ENCODE results near the gene SAT1. TPM values are rescaled to one million over a fixed set of nuclear protein-coding genes. Genes with fewer than 3 reads are reported as not detected.

SAT1 gene
- total RNA-seq, 1 experiment from 2014 or later = 55.2 TPM

DNA sequence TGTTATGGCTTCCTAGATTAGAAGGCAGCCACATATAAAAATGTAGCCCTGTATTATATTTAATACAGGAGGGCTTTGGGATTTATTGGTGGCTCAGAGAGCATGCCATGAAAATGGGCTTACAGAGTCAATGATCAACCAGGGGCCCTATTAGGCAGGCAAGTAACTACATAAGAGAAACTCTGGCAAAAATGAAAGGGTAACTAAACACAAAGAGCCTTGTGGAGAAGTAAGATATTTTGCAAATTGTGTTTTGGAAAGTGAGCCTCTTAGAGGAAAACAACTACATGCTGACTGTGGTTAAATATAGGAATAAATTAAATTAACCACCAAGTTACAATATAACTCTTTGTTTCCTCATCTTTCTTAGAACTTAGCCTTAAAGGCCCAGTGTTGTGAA, 5.5 kb downstream of the SAT1 start:
- H4K20me1 ChIP-seq (ENCODE audit: control insufficient read depth, insufficient read depth, insufficient read length) = no peaks in the 10 kb centered on the region
- H2AK5ac ChIP-seq (ENCODE audit: insufficient read length, low read length) = no peak overlapping the region
- no peak overlapping the region for H3K14ac ChIP-seq (ENCODE audit: insufficient read depth, low read length)
- no peak overlapping the region for H3K27ac ChIP-seq (ENCODE audit: insufficient read length, low read depth, low read length)
- H3K27me3 Mint-ChIP-seq (ENCODE audit: low read depth) = no peaks in the 10 kb centered on the region
- no peak overlapping the region for H2AFZ ChIP-seq (ENCODE audit: low read length)
- H3K18ac ChIP-seq (ENCODE audit: insufficient read length, low read depth, low read length) = no peak overlapping the region
- no peak overlapping the region for H2BK15ac ChIP-seq (ENCODE audit: low read depth, low read length)
- H3K9ac ChIP-seq (ENCODE audit: extremely low read depth, insufficient read length, low read length) = no peak overlapping the region
- H3K56ac ChIP-seq (ENCODE audit: insufficient read length, low read depth, low read length) = no peak overlapping the region
- no peak overlapping the region for H2BK5ac ChIP-seq (ENCODE audit: insufficient read length, low read length)
- no peak overlapping the region for H2BK20ac ChIP-seq (ENCODE audit: low read depth, low read length, poor library complexity, severe bottlenecking)
- no peak overlapping the region for H4K8ac ChIP-seq (replicated peaks; ENCODE audit: insufficient read length, low read depth, low read length)
- peaks cover 2% of the 10 kb centered on the region for H3K23me2 ChIP-seq (ENCODE audit: insufficient read length, low read depth, low read length, poor library complexity, severe bottlenecking)
- no peak overlapping the region for H2BK120ac ChIP-seq (ENCODE audit: low read depth, low read length, poor library complexity, severe bottlenecking)
- TF ChIP-seq, protein P1, sequence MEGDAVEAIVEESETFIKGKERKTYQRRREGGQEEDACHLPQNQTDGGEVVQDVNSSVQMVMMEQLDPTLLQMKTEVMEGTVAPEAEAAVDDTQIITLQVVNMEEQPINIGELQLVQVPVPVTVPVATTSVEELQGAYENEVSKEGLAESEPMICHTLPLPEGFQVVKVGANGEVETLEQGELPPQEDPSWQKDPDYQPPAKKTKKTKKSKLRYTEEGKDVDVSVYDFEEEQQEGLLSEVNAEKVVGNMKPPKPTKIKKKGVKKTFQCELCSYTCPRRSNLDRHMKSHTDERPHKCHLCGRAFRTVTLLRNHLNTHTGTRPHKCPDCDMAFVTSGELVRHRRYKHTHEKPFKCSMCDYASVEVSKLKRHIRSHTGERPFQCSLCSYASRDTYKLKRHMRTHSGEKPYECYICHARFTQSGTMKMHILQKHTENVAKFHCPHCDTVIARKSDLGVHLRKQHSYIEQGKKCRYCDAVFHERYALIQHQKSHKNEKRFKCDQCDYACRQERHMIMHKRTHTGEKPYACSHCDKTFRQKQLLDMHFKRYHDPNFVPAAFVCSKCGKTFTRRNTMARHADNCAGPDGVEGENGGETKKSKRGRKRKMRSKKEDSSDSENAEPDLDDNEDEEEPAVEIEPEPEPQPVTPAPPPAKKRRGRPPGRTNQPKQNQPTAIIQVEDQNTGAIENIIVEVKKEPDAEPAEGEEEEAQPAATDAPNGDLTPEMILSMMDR (conservative IDR thresholded peaks at IDR 0.05) = no peak
- H4K91ac ChIP-seq (ENCODE audit: insufficient read length, low read depth, low read length) = no peak overlapping the region
- H3K4ac ChIP-seq (ENCODE audit: low read depth, low read length) = no peak overlapping the region
- H3K9me3 Mint-ChIP-seq = no peaks in the 10 kb centered on the region
- H3K4me1 Mint-ChIP-seq = peaks cover 19 to 25% of the 10 kb centered on the region in 2 experiments
- no peaks in the 10 kb centered on the region for H3K79me1 ChIP-seq (ENCODE audit: insufficient read depth, low read depth, low read length, poor library complexity, severe bottlenecking)
- no peak overlapping the region for H3K23ac ChIP-seq (ENCODE audit: insufficient read length, low read depth, low read length)
- no peak overlapping the region for H2BK12ac ChIP-seq (ENCODE audit: insufficient read length, low read depth, low read length)
- no peak overlapping the region for H3K4me3 Mint-ChIP-seq
- no peak overlapping the region for H3K4me2 ChIP-seq (ENCODE audit: insufficient read depth, insufficient read length, low read length)
- peak overlapping the region in 1 of 3 experiments; percentile 35; a peak in 1 of 7 replicates for H3K27ac Mint-ChIP-seq
- peaks cover 8 to 24% (median 24%) of the 10 kb centered on the region in 3 experiments; a peak in 6 of 7 replicates for H3K36me3 Mint-ChIP-seq (ENCODE audit: insufficient read depth in 1 of 3, low read depth in 3 of 3)
- DNase-seq = no peak
- no peak overlapping the region for H4K5ac ChIP-seq (ENCODE audit: insufficient read length, low read depth, low read length)
- no peaks in the 10 kb centered on the region for H3K79me2 ChIP-seq (ENCODE audit: insufficient read depth, low read length)
- H3K4me1 ChIP-seq (ENCODE audit: insufficient read depth, low read length) = no peaks in the 10 kb centered on the region; the same call in 1 of the 2 replicates
- no peaks in the 10 kb centered on the region for H3K27me3 ChIP-seq (ENCODE audit: insufficient read depth, low read length)
- H3T11ph ChIP-seq (ENCODE audit: low read length) = no peak overlapping the region
- H3K9me3 ChIP-seq (ENCODE audit: control insufficient read depth, low read depth, low read length) = no peaks in the 10 kb centered on the region

Data from H9 (cell line).